AG09309 (cell line): Measurements from ENCODE around the gene CFAP410.

ENCODE experiments used
- DNase-seq: peaks from one replicate; pipeline ENCODE4 v3.0.0-alpha.2; 2010; ENCODE audit warnings: low read depth
- H3K4me3 ChIP-seq: 2 replicates; pipeline ENCODE4 v1.5.1; 2011; ENCODE audit warnings: mild to moderate bottlenecking, low read depth, low read length, moderate library complexity; ENCODE audit not compliant: control insufficient read depth
- CTCF ChIP-seq: IDR thresholded peaks from 2 replicates; pipeline ENCODE4 v1.5.1; 2011; ENCODE audit warnings: mild to moderate bottlenecking, low read depth, low read length, inconsistent platforms; ENCODE audit not compliant: insufficient read depth, control insufficient read depth; ENCODE audit errors: missing control alignments

Gene CFAP410

GRCh38 chr21:44334329-44335030 is 4.7 kb downstream of the CFAP410 start:
- no peak for DNase-seq
- H3K4me3 ChIP-seq: no peak overlapping the region
- TF ChIP-seq CTCF: no peak

- H3K4me3 ChIP-seq: no peak overlapping the region
- no peak for TF ChIP-seq CTCF
- no peak for DNase-seq
Measured at GRCh38 chr21:44333509-44334328, 5.5 kb downstream of the CFAP410 start.

GRCh38 chr21:44332965-44333364 is 6.2 kb downstream of the CFAP410 start:
- no peak for DNase-seq
- TF ChIP-seq CTCF: no peak
- no peak overlapping the region for H3K4me3 ChIP-seq

- no peak for TF ChIP-seq CTCF
- H3K4me3 ChIP-seq: no peak overlapping the region
- DNase-seq: no peak
Measured at GRCh38 chr21:44332383-44332782, 6.8 kb downstream of the CFAP410 start.

- no peak overlapping the region for H3K4me3 ChIP-seq
- no peak for TF ChIP-seq CTCF
- DNase-seq: no peak
Measured at GRCh38 chr21:44331650-44332307, 7.4 kb downstream of the CFAP410 start.

GRCh38 chr21:44331209-44331608 is 8.0 kb downstream of the CFAP410 start:
- DNase-seq: no peak
- H3K4me3 ChIP-seq: no peak overlapping the region
- TF ChIP-seq CTCF: no peak
